Measurements from ENCODE around the gene AGPAT3. TPM values are rescaled to one million over a fixed set of nuclear protein-coding genes. Genes with fewer than 3 reads are reported as not detected.

AGPAT3 gene
- total RNA-seq, 4 donors from 2014 or later, result 28.0 to 36.5 (median 32.2) TPM

- Histone ChIP-seq H3K27me3 (no peaks in the 10 kb centered on the region), H3K9me3 (no peaks in the 10 kb centered on the region), H3K4me3 (no peak overlapping the region), H3K27ac (replicated peaks in 1 of 4) (no peak overlapping the region), H3K4me1 (peaks cover 29 to 39% (median 37%) of the 10 kb centered on the region in 4 donors), H3K36me3 (peaks cover 0 to 20% (median 6%) of the 10 kb centered on the region in 4 donors)
- 96% methylated on average over 16 of the region's 19 CpGs for WGBS
- TF ChIP-seq POLR2AphosphoS5 (IDR thresholded peaks at IDR 0.05) (no peak), POLR2A (IDR thresholded peaks at IDR 0.05; ENCODE audit: low read depth) (no peak), EP300 (IDR thresholded peaks at IDR 0.05) (no peak)
- TF ChIP-seq, protein P1, sequence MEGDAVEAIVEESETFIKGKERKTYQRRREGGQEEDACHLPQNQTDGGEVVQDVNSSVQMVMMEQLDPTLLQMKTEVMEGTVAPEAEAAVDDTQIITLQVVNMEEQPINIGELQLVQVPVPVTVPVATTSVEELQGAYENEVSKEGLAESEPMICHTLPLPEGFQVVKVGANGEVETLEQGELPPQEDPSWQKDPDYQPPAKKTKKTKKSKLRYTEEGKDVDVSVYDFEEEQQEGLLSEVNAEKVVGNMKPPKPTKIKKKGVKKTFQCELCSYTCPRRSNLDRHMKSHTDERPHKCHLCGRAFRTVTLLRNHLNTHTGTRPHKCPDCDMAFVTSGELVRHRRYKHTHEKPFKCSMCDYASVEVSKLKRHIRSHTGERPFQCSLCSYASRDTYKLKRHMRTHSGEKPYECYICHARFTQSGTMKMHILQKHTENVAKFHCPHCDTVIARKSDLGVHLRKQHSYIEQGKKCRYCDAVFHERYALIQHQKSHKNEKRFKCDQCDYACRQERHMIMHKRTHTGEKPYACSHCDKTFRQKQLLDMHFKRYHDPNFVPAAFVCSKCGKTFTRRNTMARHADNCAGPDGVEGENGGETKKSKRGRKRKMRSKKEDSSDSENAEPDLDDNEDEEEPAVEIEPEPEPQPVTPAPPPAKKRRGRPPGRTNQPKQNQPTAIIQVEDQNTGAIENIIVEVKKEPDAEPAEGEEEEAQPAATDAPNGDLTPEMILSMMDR (IDR thresholded peaks at IDR 0.05), result no peak
- intact Hi-C loops (cut with DNase I), result no loop called here
- DNase-seq (ENCODE audit: extremely low spot score), result no peak
These were observed 89.9 kb downstream of the AGPAT3 start for GRCh38 chr21:43954896-43955295.

DNA sequence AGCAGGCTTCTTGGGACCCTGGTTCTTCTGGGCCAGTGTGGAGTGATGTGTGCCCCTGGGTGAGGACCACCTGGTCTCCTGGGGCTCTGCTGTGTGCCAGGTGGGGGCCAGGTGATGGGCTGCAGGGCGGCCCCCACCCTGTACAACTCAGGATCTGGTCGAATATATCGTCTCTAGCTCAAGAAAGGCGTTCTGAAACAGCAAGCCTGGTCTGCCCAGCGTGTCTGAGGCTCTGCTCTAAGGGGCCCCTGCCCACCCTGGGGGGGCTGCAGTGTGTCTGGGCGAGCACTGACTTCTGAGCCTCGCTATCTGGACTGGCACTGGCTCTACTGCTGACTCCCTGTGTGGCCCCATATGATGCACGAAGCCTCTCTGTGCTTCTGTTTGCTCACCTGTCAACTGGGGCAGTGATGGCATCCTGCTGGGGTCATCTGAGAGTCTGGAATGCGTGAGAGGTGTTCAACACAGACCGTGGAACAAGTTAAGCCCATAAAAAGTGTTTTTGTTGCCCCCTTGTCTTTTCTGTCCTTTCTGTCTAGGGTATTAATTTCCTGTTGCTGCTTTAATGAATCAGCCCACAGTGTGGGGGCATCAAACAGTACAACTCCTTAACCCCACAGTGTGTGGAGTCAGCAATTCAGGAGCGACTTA lies 91.1 kb downstream of the AGPAT3 start:
- Histone ChIP-seq H3K27me3 (no peaks in the 10 kb centered on the region), H3K4me1 (peaks cover 32 to 41% (median 37%) of the 10 kb centered on the region in 4 donors), H3K9me3 (no peaks in the 10 kb centered on the region), H3K4me3 (no peak overlapping the region), H3K36me3 (peaks cover 2 to 26% (median 18%) of the 10 kb centered on the region in 4 donors), H3K27ac (replicated peaks in 1 of 4) (no peak overlapping the region)
- DNase-seq (ENCODE audit: extremely low spot score), result no peak
- WGBS, result 70% methylated on average over 2 of the region's 11 CpGs
- TF ChIP-seq EP300 (IDR thresholded peaks at IDR 0.05) (no peak), POLR2A (IDR thresholded peaks at IDR 0.05; ENCODE audit: low read depth) (no peak), POLR2AphosphoS5 (IDR thresholded peaks at IDR 0.05) (no peak)
- TF ChIP-seq, protein P1 (IDR thresholded peaks at IDR 0.05), result no peak
- intact Hi-C loops (cut with DNase I), result no loop called here

DNA sequence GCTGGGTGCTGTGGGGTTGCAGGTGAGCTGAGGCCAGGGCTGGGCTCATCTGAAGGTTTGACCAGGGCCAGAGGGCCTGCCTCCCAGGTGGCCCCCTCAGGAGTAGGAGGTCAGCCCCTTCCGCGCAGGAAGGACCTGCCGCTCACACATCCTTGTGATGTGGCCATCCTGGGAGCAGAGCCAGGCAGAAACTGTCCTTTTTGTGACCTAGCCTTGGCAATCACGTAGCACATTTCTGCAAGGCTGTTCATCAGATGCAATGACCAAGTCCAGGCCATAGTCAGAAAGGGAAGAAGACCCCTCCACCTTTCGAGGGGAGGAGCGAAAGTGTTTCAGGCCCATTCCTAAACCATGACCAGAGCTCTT lies 91.6 kb downstream of the AGPAT3 start:
- TF ChIP-seq POLR2AphosphoS5 (IDR thresholded peaks at IDR 0.05) (no peak), POLR2A (IDR thresholded peaks at IDR 0.05; ENCODE audit: low read depth) (no peak), EP300 (IDR thresholded peaks at IDR 0.05) (no peak)
- TF ChIP-seq, protein P1 (IDR thresholded peaks at IDR 0.05), result no peak
- Histone ChIP-seq H3K27me3 (no peaks in the 10 kb centered on the region), H3K4me3 (no peak overlapping the region), H3K4me1 (peaks cover 32 to 41% (median 37%) of the 10 kb centered on the region in 4 donors), H3K36me3 (peaks cover 4 to 31% (median 21%) of the 10 kb centered on the region in 4 donors), H3K9me3 (no peaks in the 10 kb centered on the region), H3K27ac (replicated peaks in 1 of 4) (no peak overlapping the region)
- 92% methylated on average over 2 of the region's 6 CpGs for WGBS
- DNase-seq (ENCODE audit: extremely low spot score), result no peak
- intact Hi-C loops (cut with DNase I), result no loop called here

- WGBS, result 70% methylated on average over 16 of the region's 17 CpGs
- Histone ChIP-seq H3K36me3 (peaks cover 4 to 32% (median 21%) of the 10 kb centered on the region in 4 donors), H3K27ac (replicated peaks in 1 of 4) (no peak overlapping the region), H3K9me3 (no peaks in the 10 kb centered on the region), H3K27me3 (no peaks in the 10 kb centered on the region), H3K4me1 (peaks cover 32 to 41% (median 36%) of the 10 kb centered on the region in 4 donors), H3K4me3 (no peak overlapping the region)
- intact Hi-C loops (cut with DNase I), result no loop called here
- no peak for DNase-seq (ENCODE audit: extremely low spot score)
- no peak for TF ChIP-seq POLR2A (IDR thresholded peaks at IDR 0.05; ENCODE audit: low read depth)
- no peak for TF ChIP-seq EP300 (IDR thresholded peaks at IDR 0.05)
- TF ChIP-seq POLR2AphosphoS5 (IDR thresholded peaks at IDR 0.05), result no peak
- TF ChIP-seq, protein P1 (IDR thresholded peaks at IDR 0.05), result no peak
These were observed 92.1 kb downstream of the AGPAT3 start for GRCh38 chr21:43957128-43957571.

Data from esophagus muscularis mucosa (tissue), 4 donors.